ENCODE results near the gene MLST8.
"Not testable (repeated sequence)": the region's sequence is repeated elsewhere in the genome, so short reads cannot be mapped to it uniquely, and the experiment has no call there.

The MLST8 gene

GRCh38 chr16:2191446-2191706 lies 13.9 kb upstream of the MLST8 start:
- no peaks in the 10 kb centered on the region for H3K36me3 Mint-ChIP-seq (ENCODE audit: low read depth)
- no peak overlapping the region for H3K4me3 Mint-ChIP-seq
- peaks cover 12% of the 10 kb centered on the region for H3K27me3 Mint-ChIP-seq (ENCODE audit: low read depth)
- no peak overlapping the region for H3K27ac Mint-ChIP-seq
- H3K4me1 Mint-ChIP-seq (ENCODE audit: low read depth), result peaks cover 2% of the 10 kb centered on the region
- H3K9me3 Mint-ChIP-seq, result no peaks in the 10 kb centered on the region

- no peak overlapping the region for H3K27ac Mint-ChIP-seq
- H3K36me3 Mint-ChIP-seq (ENCODE audit: low read depth), result no peaks in the 10 kb centered on the region
- H3K4me1 Mint-ChIP-seq (ENCODE audit: low read depth), result peaks cover 2% of the 10 kb centered on the region
- H3K9me3 Mint-ChIP-seq, result no peaks in the 10 kb centered on the region
- no peak overlapping the region for H3K4me3 Mint-ChIP-seq
- peaks cover 33% of the 10 kb centered on the region for H3K27me3 Mint-ChIP-seq (ENCODE audit: low read depth)
Observed at GRCh38 chr16:2194166-2194834, 11.0 kb upstream of the MLST8 start.

GRCh38 chr16:2194852-2195321 lies 10.4 kb upstream of the MLST8 start:
- H3K27ac Mint-ChIP-seq, result no peak overlapping the region
- peaks cover 33% of the 10 kb centered on the region for H3K27me3 Mint-ChIP-seq (ENCODE audit: low read depth)
- no peaks in the 10 kb centered on the region for H3K36me3 Mint-ChIP-seq (ENCODE audit: low read depth)
- peaks cover 2% of the 10 kb centered on the region for H3K4me1 Mint-ChIP-seq (ENCODE audit: low read depth)
- no peaks in the 10 kb centered on the region for H3K9me3 Mint-ChIP-seq
- H3K4me3 Mint-ChIP-seq, result no peak overlapping the region

- peaks cover 38% of the 10 kb centered on the region for H3K27me3 Mint-ChIP-seq (ENCODE audit: low read depth)
- no peak overlapping the region for H3K4me3 Mint-ChIP-seq
- H3K36me3 Mint-ChIP-seq (ENCODE audit: low read depth), result no peaks in the 10 kb centered on the region
- no peaks in the 10 kb centered on the region for H3K9me3 Mint-ChIP-seq
- no peak overlapping the region for H3K27ac Mint-ChIP-seq
- peaks cover 2% of the 10 kb centered on the region for H3K4me1 Mint-ChIP-seq (ENCODE audit: low read depth)
Observed at GRCh38 chr16:2195322-2196161, 9.7 kb upstream of the MLST8 start.

GRCh38 chr16:2196162-2196980 lies 8.9 kb upstream of the MLST8 start, which contains the start of gene CASKIN1:
TSS of gene CASKIN1 (minus strand) at chr16:2196605. CDS start at chr16:2196432, 173 bp downstream.
- no peaks in the 10 kb centered on the region for H3K9me3 Mint-ChIP-seq
- peaks cover 2% of the 10 kb centered on the region for H3K4me1 Mint-ChIP-seq (ENCODE audit: low read depth)
- H3K27me3 Mint-ChIP-seq (ENCODE audit: low read depth), result peaks cover 41% of the 10 kb centered on the region
- H3K36me3 Mint-ChIP-seq (ENCODE audit: low read depth), result no peaks in the 10 kb centered on the region
- H3K4me3 Mint-ChIP-seq, result peak within 1 kb of the TSS; percentile 17
- no peak within 1 kb of the TSS for H3K27ac Mint-ChIP-seq

GRCh38 chr16:2196981-2197511 lies 8.2 kb upstream of the MLST8 start:
- Mint-ChIP-seq H3K27me3 (ENCODE audit: low read depth) (peaks cover 42% of the 10 kb centered on the region), H3K9me3 (no peaks in the 10 kb centered on the region), H3K36me3 (ENCODE audit: low read depth) (no peaks in the 10 kb centered on the region), H3K27ac (no peak overlapping the region), H3K4me3 (peak overlapping the region; percentile 17), H3K4me1 (ENCODE audit: low read depth) (peaks cover 2% of the 10 kb centered on the region)

- Mint-ChIP-seq H3K4me3 (peak overlapping the region; percentile 28), H3K4me1 (ENCODE audit: low read depth) (peaks cover 2% of the 10 kb centered on the region), H3K27me3 (ENCODE audit: low read depth) (peaks cover 42% of the 10 kb centered on the region)
Observed at GRCh38 chr16:2197765-2198164, 7.5 kb upstream of the MLST8 start.

GRCh38 chr16:2198283-2198682 lies 7.0 kb upstream of the MLST8 start:
- Mint-ChIP-seq H3K4me1 (ENCODE audit: low read depth) (peaks cover 2% of the 10 kb centered on the region), H3K9me3 (no peaks in the 10 kb centered on the region), H3K27me3 (ENCODE audit: low read depth) (peaks cover 42% of the 10 kb centered on the region), H3K36me3 (ENCODE audit: low read depth) (peaks cover 1% of the 10 kb centered on the region), H3K27ac (no peak overlapping the region), H3K4me3 (peak overlapping the region; percentile 28)

More at GRCh38 chr16:2197765-2198164, 7.5 kb upstream of the MLST8 start:
- no peak overlapping the region for H3K27ac Mint-ChIP-seq
- H3K9me3 Mint-ChIP-seq, result no peaks in the 10 kb centered on the region
- H3K36me3 Mint-ChIP-seq (ENCODE audit: low read depth), result peaks cover 1% of the 10 kb centered on the region

GRCh38 chr16:2199095-2199494 lies 6.2 kb upstream of the MLST8 start:
- no peak overlapping the region for H3K4me3 Mint-ChIP-seq
- H3K27ac Mint-ChIP-seq, result no peak overlapping the region
- peaks cover 42% of the 10 kb centered on the region for H3K27me3 Mint-ChIP-seq (ENCODE audit: low read depth)
- no peaks in the 10 kb centered on the region for H3K9me3 Mint-ChIP-seq
- H3K4me1 Mint-ChIP-seq (ENCODE audit: low read depth), result peaks cover 2% of the 10 kb centered on the region
- peaks cover 1% of the 10 kb centered on the region for H3K36me3 Mint-ChIP-seq (ENCODE audit: low read depth)

GRCh38 chr16:2199621-2200139 lies 5.6 kb upstream of the MLST8 start:
- no peaks in the 10 kb centered on the region for H3K9me3 Mint-ChIP-seq
- H3K4me3 Mint-ChIP-seq, result no peak overlapping the region
- H3K4me1 Mint-ChIP-seq (ENCODE audit: low read depth), result peaks cover 6% of the 10 kb centered on the region
- H3K36me3 Mint-ChIP-seq (ENCODE audit: low read depth), result peaks cover 1% of the 10 kb centered on the region
- H3K27me3 Mint-ChIP-seq (ENCODE audit: low read depth), result peaks cover 40% of the 10 kb centered on the region
- no peak overlapping the region for H3K27ac Mint-ChIP-seq

- Mint-ChIP-seq H3K4me3 (no peak overlapping the region), H3K4me1 (ENCODE audit: low read depth) (peaks cover 4% of the 10 kb centered on the region), H3K9me3 (no peaks in the 10 kb centered on the region), H3K27ac (no peak overlapping the region), H3K36me3 (ENCODE audit: low read depth) (peaks cover 1% of the 10 kb centered on the region), H3K27me3 (ENCODE audit: low read depth) (peaks cover 34% of the 10 kb centered on the region)
Observed at GRCh38 chr16:2200313-2200712, 4.9 kb upstream of the MLST8 start.

GRCh38 chr16:2203119-2203688 lies 2.0 kb upstream of the MLST8 start:
- H3K27me3 Mint-ChIP-seq (ENCODE audit: low read depth), result peaks cover 22% of the 10 kb centered on the region
- H3K9me3 Mint-ChIP-seq; H3K36me3 Mint-ChIP-seq (ENCODE audit: low read depth); H3K27ac Mint-ChIP-seq: not testable (repeated sequence)
- H3K4me3 Mint-ChIP-seq, result peak overlapping the region; percentile 32
- H3K4me1 Mint-ChIP-seq (ENCODE audit: low read depth), result peaks cover 13% of the 10 kb centered on the region

- Mint-ChIP-seq H3K4me3 (peak overlapping the region; percentile 74), H3K4me1 (ENCODE audit: low read depth) (peaks cover 13% of the 10 kb centered on the region), H3K27me3 (ENCODE audit: low read depth) (peaks cover 12% of the 10 kb centered on the region), H3K9me3 (no peaks in the 10 kb centered on the region), H3K27ac (peak overlapping the region; percentile 72), H3K36me3 (ENCODE audit: low read depth) (peaks cover 10% of the 10 kb centered on the region)
Observed at GRCh38 chr16:2204416-2205103, 694 bp upstream of the MLST8 start.

All from T-helper 1 cell treated with Interleukin-12 subunit alpha and Interleukin-12 subunit beta and Interleukin-4 antibody, amounts not matched to agents 30 μg/mL and 1 μg/mL, for 36 hours (primary cell).